ENCODE measurements around the gene HIGD1C.

HIGD1C gene

DNA sequence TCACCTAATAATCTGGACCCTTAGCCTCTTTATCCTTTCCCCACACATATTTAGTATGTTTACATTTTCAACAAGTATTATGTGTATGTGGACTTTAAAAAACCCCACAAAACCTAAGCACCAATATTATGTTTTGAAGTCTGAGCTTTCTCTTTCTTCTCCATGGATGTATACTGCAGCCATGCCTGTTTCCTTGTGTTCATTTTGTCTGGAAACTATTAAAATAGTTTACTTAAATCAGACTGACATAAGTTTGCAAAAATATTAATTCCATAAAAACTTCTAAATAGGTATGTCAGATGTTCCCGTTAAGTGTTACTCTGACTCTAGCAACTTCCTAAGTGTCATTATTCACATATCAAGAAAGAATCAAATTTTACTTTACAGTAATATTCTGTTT, 2.9 kb downstream of the HIGD1C start:
- ChIA-PET POLR2A (interaction anchor here (0.5 kb wide), 1 partner anchor 91 kb away, joined by 7 read pairs; no protein-coding TSS in a partner anchor), CTCF (interaction anchor here (0.7 kb wide), 1 partner anchor 64 kb away, joined by 4 read pairs; no protein-coding TSS in a partner anchor)
- TF ChIP-seq, protein P1, sequence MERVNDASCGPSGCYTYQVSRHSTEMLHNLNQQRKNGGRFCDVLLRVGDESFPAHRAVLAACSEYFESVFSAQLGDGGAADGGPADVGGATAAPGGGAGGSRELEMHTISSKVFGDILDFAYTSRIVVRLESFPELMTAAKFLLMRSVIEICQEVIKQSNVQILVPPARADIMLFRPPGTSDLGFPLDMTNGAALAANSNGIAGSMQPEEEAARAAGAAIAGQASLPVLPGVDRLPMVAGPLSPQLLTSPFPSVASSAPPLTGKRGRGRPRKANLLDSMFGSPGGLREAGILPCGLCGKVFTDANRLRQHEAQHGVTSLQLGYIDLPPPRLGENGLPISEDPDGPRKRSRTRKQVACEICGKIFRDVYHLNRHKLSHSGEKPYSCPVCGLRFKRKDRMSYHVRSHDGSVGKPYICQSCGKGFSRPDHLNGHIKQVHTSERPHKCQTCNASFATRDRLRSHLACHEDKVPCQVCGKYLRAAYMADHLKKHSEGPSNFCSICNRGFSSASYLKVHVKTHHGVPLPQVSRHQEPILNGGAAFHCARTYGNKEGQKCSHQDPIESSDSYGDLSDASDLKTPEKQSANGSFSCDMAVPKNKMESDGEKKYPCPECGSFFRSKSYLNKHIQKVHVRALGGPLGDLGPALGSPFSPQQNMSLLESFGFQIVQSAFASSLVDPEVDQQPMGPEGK (tag by site-specific recombination; IDR thresholded peaks at IDR 0.05): no peak
- TF ChIP-seq OVOL3 (tag by site-specific recombination; IDR thresholded peaks at IDR 0.05) (no peak), KLF10 (tag by site-specific recombination; IDR thresholded peaks at IDR 0.05) (no peak), ZNF423 (tag by site-specific recombination; IDR thresholded peaks at IDR 0.05) (no peak)
- TF ChIP-seq, protein P2, sequence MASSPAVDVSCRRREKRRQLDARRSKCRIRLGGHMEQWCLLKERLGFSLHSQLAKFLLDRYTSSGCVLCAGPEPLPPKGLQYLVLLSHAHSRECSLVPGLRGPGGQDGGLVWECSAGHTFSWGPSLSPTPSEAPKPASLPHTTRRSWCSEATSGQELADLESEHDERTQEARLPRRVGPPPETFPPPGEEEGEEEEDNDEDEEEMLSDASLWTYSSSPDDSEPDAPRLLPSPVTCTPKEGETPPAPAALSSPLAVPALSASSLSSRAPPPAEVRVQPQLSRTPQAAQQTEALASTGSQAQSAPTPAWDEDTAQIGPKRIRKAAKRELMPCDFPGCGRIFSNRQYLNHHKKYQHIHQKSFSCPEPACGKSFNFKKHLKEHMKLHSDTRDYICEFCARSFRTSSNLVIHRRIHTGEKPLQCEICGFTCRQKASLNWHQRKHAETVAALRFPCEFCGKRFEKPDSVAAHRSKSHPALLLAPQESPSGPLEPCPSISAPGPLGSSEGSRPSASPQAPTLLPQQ (tag by site-specific recombination; IDR thresholded peaks at IDR 0.05): no peak
- no peak overlapping the region for H3K4me3 ChIP-seq (ENCODE audit: low read depth, low read length)
- no peak overlapping the region for H3K27ac ChIP-seq (ENCODE audit: extremely low read depth, low read depth, low read length)
- no peaks in the 10 kb centered on the region for H3K4me1 ChIP-seq (ENCODE audit: control insufficient read depth, insufficient read depth, low read length)
- no peaks in the 10 kb centered on the region for H3K9me3 ChIP-seq (ENCODE audit: control insufficient read depth, insufficient read depth, low read depth, low read length)
- no peaks in the 10 kb centered on the region for H3K36me3 ChIP-seq (ENCODE audit: control insufficient read depth in 2 of 2, insufficient read depth in 1 of 2, low read length in 2 of 2)

DNA sequence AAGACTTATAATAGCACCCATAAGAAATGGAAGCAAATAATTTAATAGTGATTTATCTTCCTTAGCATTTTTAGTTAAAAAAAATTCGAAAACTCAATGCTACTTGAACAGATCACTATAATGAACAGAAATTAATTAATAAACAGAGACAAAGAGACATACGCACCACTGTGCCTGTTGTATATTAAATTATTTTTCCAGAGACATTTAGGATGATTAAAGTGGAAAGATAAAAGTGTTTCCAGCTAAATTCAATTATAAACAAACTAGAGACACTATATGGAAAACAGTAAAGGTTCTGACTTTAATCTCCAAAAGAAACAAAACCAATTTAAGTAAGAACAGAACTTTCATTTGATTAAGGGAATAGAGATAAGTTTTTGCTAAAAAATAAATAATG, 3.4 kb downstream of the HIGD1C start:
- no peaks in the 10 kb centered on the region for H3K9me3 ChIP-seq (ENCODE audit: control insufficient read depth, insufficient read depth, low read depth, low read length)
- TF ChIP-seq ZNF610 (tag by site-specific recombination; IDR thresholded peaks at IDR 0.05; ENCODE audit: borderline replicate concordance) (no peak), ZNF548 (tag by site-specific recombination; IDR thresholded peaks at IDR 0.05) (no peak), ZFP3 (tag by site-specific recombination; IDR thresholded peaks at IDR 0.05; ENCODE audit: low read depth) (no peak), ZFP37 (tag by site-specific recombination; IDR thresholded peaks at IDR 0.05) (no peak), ZNF155 (tag by site-specific recombination; IDR thresholded peaks at IDR 0.05) (no peak), REPIN1 (tag by site-specific recombination; IDR thresholded peaks at IDR 0.05; ENCODE audit: low read depth) (no peak), ZNF837 (tag by site-specific recombination; IDR thresholded peaks at IDR 0.05) (no peak), SCRT2 (tag by site-specific recombination; IDR thresholded peaks at IDR 0.05) (no peak)
- TF ChIP-seq, protein P3, sequence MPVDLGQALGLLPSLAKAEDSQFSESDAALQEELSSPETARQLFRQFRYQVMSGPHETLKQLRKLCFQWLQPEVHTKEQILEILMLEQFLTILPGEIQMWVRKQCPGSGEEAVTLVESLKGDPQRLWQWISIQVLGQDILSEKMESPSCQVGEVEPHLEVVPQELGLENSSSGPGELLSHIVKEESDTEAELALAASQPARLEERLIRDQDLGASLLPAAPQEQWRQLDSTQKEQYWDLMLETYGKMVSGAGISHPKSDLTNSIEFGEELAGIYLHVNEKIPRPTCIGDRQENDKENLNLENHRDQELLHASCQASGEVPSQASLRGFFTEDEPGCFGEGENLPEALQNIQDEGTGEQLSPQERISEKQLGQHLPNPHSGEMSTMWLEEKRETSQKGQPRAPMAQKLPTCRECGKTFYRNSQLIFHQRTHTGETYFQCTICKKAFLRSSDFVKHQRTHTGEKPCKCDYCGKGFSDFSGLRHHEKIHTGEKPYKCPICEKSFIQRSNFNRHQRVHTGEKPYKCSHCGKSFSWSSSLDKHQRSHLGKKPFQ (tag by site-specific recombination; IDR thresholded peaks at IDR 0.05): no peak
- TF ChIP-seq, protein P4, sequence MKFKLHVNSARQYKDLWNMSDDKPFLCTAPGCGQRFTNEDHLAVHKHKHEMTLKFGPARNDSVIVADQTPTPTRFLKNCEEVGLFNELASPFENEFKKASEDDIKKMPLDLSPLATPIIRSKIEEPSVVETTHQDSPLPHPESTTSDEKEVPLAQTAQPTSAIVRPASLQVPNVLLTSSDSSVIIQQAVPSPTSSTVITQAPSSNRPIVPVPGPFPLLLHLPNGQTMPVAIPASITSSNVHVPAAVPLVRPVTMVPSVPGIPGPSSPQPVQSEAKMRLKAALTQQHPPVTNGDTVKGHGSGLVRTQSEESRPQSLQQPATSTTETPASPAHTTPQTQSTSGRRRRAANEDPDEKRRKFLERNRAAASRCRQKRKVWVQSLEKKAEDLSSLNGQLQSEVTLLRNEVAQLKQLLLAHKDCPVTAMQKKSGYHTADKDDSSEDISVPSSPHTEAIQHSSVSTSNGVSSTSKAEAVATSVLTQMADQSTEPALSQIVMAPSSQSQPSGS (tag by site-specific recombination; IDR thresholded peaks at IDR 0.05; ENCODE audit: low read depth): no peak
- TF ChIP-seq, protein P5, sequence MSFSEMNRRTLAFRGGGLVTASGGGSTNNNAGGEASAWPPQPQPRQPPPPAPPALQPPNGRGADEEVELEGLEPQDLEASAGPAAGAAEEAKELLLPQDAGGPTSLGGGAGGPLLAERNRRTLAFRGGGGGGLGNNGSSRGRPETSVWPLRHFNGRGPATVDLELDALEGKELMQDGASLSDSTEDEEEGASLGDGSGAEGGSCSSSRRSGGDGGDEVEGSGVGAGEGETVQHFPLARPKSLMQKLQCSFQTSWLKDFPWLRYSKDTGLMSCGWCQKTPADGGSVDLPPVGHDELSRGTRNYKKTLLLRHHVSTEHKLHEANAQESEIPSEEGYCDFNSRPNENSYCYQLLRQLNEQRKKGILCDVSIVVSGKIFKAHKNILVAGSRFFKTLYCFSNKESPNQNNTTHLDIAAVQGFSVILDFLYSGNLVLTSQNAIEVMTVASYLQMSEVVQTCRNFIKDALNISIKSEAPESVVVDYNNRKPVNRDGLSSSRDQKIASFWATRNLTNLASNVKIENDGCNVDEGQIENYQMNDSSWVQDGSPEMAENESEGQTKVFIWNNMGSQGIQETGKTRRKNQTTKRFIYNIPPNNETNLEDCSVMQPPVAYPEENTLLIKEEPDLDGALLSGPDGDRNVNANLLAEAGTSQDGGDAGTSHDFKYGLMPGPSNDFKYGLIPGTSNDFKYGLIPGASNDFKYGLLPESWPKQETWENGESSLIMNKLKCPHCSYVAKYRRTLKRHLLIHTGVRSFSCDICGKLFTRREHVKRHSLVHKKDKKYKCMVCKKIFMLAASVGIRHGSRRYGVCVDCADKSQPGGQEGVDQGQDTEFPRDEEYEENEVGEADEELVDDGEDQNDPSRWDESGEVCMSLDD (tag by site-specific recombination; IDR thresholded peaks at IDR 0.05): no peak
- ChIA-PET CTCF (interaction anchor here (0.7 kb wide), 1 partner anchor 63 kb away, joined by 4 read pairs; no protein-coding TSS in a partner anchor), POLR2A (interaction anchor here (0.5 kb wide), 1 partner anchor 90 kb away, joined by 7 read pairs; no protein-coding TSS in a partner anchor)
- H3K4me3 ChIP-seq (ENCODE audit: low read depth, low read length): no peak overlapping the region
- H3K4me1 ChIP-seq (ENCODE audit: control insufficient read depth, insufficient read depth, low read length): no peaks in the 10 kb centered on the region
- no peak overlapping the region for H3K27ac ChIP-seq (ENCODE audit: extremely low read depth, low read depth, low read length)
- H3K36me3 ChIP-seq (ENCODE audit: control insufficient read depth in 2 of 2, insufficient read depth in 1 of 2, low read length in 2 of 2): no peaks in the 10 kb centered on the region
